Tibial nerve (tissue), 3 donors: ENCODE results near the gene BIK.

Source experiments
- POLR2A ChIP-seq, 2 donors: fragments of 450-650 bp; IDR thresholded peaks; one replicate each; pipeline ENCODE4 v1.6.1; 2017; ENCODE audit warnings: antibody characterized with exemption in 2 of 2, mild to moderate bottlenecking in 2 of 2, moderate library complexity in 2 of 2
- TF ChIP-seq, protein P1 (sequence below), 5 experiments: fragments of 200-600 bp in 3 of 5; fragments of 450-650 bp in 2 of 5; sonication (generic) in 3 of 5; IDR thresholded peaks; one replicate each; pipeline ENCODE4 v1.5.1; 2016 to 2019; ENCODE audit warnings: antibody characterized with exemption in 5 of 5, mild to moderate bottlenecking in 3 of 5, moderate library complexity in 2 of 5

DNA sequence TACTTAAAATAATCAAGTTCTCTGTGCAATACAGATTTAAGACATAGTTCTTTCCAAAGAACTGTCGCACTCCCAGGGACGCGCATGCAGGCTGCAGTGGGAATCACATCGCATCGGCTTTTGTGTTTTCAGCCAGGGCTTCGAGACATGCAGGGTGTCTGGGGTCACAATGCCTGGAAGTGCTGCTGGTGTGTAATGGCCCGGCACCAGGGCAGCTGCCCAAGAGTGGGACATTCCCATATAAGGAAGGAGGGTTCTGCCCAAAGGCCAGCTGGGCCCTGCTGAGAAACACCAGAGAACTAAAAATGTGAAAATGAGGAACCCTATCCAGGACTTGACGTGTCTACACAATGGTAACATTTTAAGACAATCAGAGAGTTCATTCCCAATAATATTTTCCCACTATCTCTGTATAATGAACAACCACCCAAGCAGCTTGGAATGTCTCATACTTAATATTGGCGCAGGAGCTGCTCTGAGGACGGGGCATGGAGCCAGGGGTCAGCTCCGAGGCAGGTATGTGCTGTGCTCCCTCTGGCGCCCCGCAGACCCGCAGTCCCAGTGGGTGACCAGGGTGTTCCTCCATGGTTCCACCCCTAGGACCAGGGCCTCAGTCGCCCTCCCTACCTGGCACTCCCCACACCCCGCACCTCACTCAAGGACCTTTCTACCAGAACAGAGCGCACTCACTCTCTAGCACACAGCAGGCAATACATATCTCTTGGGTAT lies 21.4 kb downstream of the BIK start:
- TF ChIP-seq, protein P1, sequence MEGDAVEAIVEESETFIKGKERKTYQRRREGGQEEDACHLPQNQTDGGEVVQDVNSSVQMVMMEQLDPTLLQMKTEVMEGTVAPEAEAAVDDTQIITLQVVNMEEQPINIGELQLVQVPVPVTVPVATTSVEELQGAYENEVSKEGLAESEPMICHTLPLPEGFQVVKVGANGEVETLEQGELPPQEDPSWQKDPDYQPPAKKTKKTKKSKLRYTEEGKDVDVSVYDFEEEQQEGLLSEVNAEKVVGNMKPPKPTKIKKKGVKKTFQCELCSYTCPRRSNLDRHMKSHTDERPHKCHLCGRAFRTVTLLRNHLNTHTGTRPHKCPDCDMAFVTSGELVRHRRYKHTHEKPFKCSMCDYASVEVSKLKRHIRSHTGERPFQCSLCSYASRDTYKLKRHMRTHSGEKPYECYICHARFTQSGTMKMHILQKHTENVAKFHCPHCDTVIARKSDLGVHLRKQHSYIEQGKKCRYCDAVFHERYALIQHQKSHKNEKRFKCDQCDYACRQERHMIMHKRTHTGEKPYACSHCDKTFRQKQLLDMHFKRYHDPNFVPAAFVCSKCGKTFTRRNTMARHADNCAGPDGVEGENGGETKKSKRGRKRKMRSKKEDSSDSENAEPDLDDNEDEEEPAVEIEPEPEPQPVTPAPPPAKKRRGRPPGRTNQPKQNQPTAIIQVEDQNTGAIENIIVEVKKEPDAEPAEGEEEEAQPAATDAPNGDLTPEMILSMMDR (IDR thresholded peaks at IDR 0.05), result no peak
- no peak for TF ChIP-seq POLR2A (IDR thresholded peaks at IDR 0.05)
